ENCODE measurements around the gene TMED4. TPM values are rescaled to one million over a fixed set of nuclear protein-coding genes. Genes with fewer than 3 reads are reported as not detected.
"Not testable (repeated sequence)": the region's sequence is repeated elsewhere in the genome, so short reads cannot be mapped to it uniquely, and the experiment has no call there.

The TMED4 gene
- total and polyA plus RNA-seq, 5 donors: 63.2 to 75.2 (median 65.4) TPM

DNA sequence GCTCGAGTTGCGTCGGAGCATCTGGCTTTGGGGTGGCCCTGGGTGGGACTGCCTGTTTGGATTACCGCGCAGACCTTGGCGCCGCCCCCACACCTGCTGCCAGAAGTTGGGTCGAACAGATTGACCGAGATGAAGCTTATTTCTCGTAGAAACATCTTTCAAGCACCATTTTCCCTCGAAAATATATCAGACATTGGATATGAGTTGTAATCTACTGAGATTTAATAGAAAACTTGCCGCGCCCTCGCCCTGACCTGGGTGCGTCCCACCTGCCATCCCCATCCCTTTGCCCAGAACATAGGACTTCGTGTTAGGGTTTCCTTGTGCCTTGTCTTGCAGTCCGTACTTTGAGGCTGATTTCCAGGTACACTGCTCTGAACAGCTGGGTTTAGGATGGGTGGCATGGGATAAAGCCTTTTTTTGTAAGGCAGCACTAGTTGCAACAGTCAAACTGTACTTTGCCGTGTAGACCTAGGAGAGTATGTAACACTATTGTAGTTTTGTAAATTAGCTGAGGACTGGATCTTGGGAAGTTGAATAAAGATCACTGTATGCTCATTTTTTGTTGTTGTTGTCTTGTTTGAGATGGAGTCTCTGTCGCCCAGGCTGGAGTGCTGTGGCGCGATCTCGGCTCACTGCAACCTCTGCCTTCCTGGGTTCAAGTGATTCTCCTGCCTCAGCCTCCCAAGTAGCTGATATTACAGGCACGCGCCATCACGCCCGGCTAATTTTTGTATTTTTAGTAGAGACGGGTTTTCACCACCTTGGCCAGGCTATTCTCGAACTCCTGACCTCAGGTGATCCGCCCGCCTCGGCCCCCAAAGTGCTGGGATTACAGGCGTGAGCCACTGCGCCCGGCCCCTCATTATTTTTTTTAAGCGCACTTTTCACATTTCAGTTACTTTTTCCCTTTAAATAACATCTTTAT, 25.4 kb upstream of the TMED4 start:
- ATAC-seq: no peak
- intact Hi-C loops (cut with DNase I): no loop called here
- no peaks in the 10 kb centered on the region for H3K27me3 ChIP-seq (ENCODE audit: control insufficient read depth, insufficient read depth)

DNA sequence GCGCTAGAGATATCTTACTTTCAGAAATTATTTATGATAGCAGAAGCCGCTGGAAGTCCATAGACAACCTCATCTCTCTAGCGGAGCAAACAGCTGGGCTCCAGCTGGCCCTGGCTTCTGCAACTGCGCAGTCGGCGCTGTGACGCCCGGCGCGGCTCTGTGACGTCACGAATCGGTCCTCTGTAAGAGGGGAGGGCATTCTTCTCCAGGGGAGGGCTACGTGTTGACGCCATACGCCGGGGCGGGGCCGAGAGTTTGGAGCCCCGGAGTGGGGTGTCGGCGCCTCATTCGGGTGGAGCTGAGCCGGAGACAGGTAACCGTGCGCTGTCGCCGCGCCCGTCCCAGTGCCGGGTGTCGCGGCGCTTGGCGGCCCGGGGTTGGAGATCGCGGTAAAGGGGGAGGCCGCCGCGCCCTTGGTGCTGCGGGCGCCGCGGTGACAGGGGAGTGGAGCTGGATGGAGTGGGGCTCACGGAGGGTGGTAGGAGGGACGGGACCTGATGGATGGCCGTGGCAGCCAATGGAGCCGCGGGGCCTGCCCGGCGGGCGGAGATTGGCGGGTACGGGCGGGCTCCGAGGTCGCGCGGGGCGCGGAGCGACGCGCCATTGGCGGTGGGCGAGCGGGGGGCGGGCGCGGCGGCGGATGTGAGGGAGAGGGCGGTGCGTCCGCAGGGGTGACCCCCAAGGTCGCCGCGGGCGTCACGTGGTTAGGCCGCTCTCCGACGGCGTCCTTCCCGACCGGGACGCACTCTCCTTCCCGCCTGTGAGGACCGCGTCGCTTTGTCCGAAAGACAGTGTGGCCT, 24.5 kb upstream of the TMED4 start, which contains the start of gene OGDH:
OGDH (plus strand) TSS at position 287 of the 800 bp plus-strand sequence. CDS start 17,717 bp downstream, outside the sequence.
- H3K9me3 ChIP-seq (ENCODE audit: control insufficient read depth, low read length): no peaks in the 10 kb centered on the region
- peak; percentile 99 to 100 (median 100) for DNase-seq
- intact Hi-C loops (cut with DNase I): no loop called here
- H3K4me1 ChIP-seq (ENCODE audit: control insufficient read depth, insufficient read depth, low read length): no peaks in the 10 kb centered on the region
- ATAC-seq: peak; percentile 99
- peak within 1 kb of the TSS; percentile 96 for H3K27ac ChIP-seq (ENCODE audit: low read length)
- peak within 1 kb of the TSS; percentile 79 for H3K4me3 ChIP-seq (ENCODE audit: low read length)
- under 1% methylated on average over 93 of the region's 93 CpGs for WGBS
- H3K27me3 ChIP-seq (ENCODE audit: control insufficient read depth, insufficient read depth): no peaks in the 10 kb centered on the region

More for the DNA sequence above, 25.4 kb upstream of the TMED4 start:
- peak overlapping the region; percentile 79 for H3K4me3 ChIP-seq (ENCODE audit: low read length)
- no peak for DNase-seq
- H3K27ac ChIP-seq (ENCODE audit: low read length): peak overlapping the region; percentile 94
- 48% methylated on average over 35 of the region's 35 CpGs for WGBS
- no peaks in the 10 kb centered on the region for H3K4me1 ChIP-seq (ENCODE audit: control insufficient read depth, insufficient read depth, low read length)
- H3K9me3 ChIP-seq (ENCODE audit: control insufficient read depth, low read length): no peaks in the 10 kb centered on the region

DNA sequence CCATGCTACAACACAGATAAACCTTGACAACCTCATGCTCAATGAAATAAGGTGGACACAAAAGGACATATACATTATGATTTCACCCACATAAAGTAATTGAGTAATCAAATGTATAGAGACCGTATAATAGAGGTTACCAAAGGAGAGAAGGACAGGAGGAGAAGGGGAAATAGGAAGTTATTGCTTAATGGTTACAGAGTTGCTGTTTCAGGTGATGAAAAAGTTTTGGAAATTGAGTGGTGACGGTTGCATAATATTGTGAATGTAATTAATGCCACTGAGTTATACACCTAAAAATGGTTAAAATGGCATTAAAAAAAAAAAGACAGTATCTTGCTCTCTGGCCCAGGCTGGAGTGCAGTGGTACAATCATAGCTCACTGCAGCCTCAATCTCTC, 22.9 kb upstream of the TMED4 start:
- intact Hi-C loops (cut with DNase I): no loop called here
- DNase-seq (no peak), ATAC-seq (no peak)
- 84% methylated on average over 2 of the region's 2 CpGs for WGBS
- no peak overlapping the region for H3K4me3 ChIP-seq (ENCODE audit: low read length)
- no peak overlapping the region for H3K27ac ChIP-seq (ENCODE audit: low read length)
- no peaks in the 10 kb centered on the region for H3K4me1 ChIP-seq (ENCODE audit: control insufficient read depth, insufficient read depth, low read length)
- H3K9me3 ChIP-seq (ENCODE audit: control insufficient read depth, low read length): no peaks in the 10 kb centered on the region
- H3K27me3 ChIP-seq (ENCODE audit: control insufficient read depth, insufficient read depth): no peaks in the 10 kb centered on the region

DNA sequence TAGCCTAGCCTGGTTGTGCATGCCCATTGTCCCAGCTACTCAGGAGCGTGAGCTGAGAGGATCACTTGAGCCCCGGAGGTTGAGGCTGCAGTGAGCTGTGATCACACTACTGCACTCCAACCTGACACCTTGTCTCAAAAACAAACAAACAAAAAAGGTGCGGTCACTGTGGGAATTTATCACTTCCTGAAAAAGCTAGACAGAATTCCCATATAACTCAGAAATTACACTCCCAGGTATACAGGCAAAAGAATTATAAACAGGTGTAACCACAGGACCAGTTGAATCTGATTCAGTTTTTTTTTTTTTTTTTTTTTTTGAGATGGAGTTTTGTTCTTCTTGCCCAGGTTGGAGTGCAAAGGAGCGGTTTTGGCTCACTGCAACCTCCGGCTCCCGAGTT, 21.2 kb upstream of the TMED4 start:
- intact Hi-C loops (cut with DNase I): no loop called here

DNA sequence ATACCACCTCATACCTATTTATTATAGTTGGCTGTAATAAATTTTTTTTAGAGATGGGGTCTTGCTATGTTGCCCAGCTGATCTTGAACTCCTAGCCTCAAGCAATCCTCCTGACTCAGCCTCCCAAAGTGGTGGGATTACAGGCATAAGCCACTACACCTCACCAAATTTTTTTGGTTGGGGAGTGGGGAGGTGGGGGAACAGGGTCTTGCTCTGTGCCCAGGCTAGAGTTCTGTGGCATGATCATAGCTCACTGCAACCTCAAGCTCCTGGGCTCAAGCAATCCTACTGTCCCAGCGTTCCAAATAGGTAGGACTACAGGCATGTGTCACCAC, 20.5 kb upstream of the TMED4 start:
- Histone ChIP-seq H3K4me3 (ENCODE audit: low read length) (no peak overlapping the region), H3K9me3 (ENCODE audit: control insufficient read depth, low read length) (no peaks in the 10 kb centered on the region), H3K27me3 (ENCODE audit: control insufficient read depth, insufficient read depth) (no peaks in the 10 kb centered on the region), H3K4me1 (ENCODE audit: control insufficient read depth, insufficient read depth, low read length) (no peaks in the 10 kb centered on the region), H3K27ac (ENCODE audit: low read length) (no peak overlapping the region)
- no peak for ATAC-seq
- no peak for DNase-seq
- intact Hi-C loops (cut with DNase I): no loop called here
- WGBS: 74% methylated on average over 1 of the region's 1 CpG

More for the DNA sequence above, 21.2 kb upstream of the TMED4 start:
- ATAC-seq: no peak
- no peak for DNase-seq
- no peak overlapping the region for H3K27ac ChIP-seq (ENCODE audit: low read length)
- H3K9me3 ChIP-seq (ENCODE audit: control insufficient read depth, low read length): no peaks in the 10 kb centered on the region
- no peaks in the 10 kb centered on the region for H3K27me3 ChIP-seq (ENCODE audit: control insufficient read depth, insufficient read depth)
- H3K4me3 ChIP-seq (ENCODE audit: low read length): no peak overlapping the region
- no peaks in the 10 kb centered on the region for H3K4me1 ChIP-seq (ENCODE audit: control insufficient read depth, insufficient read depth, low read length)
- WGBS: 79% methylated on average over 6 of the region's 6 CpGs

DNA sequence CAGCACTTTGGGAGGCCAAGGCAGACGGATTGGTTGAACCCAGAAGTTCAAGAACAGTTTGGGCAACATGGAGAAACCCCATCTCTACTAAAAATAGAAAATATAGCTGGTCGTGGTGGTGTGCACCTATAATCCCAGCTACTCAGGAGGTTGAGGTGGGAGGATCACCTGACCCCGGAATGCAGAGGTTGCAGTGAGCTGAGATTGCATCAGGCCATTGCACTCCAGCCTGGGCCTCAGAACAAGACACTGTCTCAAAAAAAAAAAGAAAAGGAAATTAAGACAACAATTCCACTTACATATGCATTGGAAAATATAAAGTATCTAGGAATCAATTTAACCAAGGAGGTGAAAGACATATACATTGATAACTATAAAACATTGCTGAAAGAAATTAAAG, 17.2 kb upstream of the TMED4 start:
- Histone ChIP-seq H3K27ac (ENCODE audit: low read length) (no peak overlapping the region), H3K9me3 (ENCODE audit: control insufficient read depth, low read length) (no peaks in the 10 kb centered on the region), H3K4me1 (ENCODE audit: control insufficient read depth, insufficient read depth, low read length) (no peaks in the 10 kb centered on the region), H3K4me3 (ENCODE audit: low read length) (no peak overlapping the region), H3K27me3 (ENCODE audit: control insufficient read depth, insufficient read depth) (no peaks in the 10 kb centered on the region)
- DNase-seq (no peak), ATAC-seq (no peak)
- intact Hi-C loops (cut with DNase I): no loop called here
- WGBS: 60% methylated on average over 3 of the region's 3 CpGs

DNA sequence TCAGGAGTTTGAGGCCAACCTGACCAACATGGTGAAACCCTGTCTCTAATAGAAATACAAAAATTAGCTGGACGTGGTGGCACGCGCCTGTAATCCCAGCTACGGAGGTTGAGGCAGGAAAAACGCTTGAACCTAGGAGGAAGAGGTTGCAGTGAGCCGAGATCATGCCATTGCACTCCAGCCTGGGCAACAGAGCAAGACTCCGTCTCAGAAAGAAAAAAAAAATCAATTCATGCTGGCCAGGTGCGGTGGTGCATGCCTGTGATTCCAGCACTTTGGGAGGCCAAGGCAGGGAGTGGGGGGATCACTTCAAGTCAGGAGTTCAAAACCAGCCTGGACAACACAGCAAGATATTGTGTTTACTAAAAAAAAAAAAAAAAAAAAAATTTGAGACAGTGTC, 15.2 kb upstream of the TMED4 start:
- H3K4me3 ChIP-seq (ENCODE audit: low read length); H3K27me3 ChIP-seq (ENCODE audit: control insufficient read depth, insufficient read depth); H3K27ac ChIP-seq (ENCODE audit: low read length); DNase-seq; ATAC-seq; H3K4me1 ChIP-seq (ENCODE audit: control insufficient read depth, insufficient read depth, low read length); intact Hi-C loops (cut with DNase I); H3K9me3 ChIP-seq (ENCODE audit: control insufficient read depth, low read length): not testable (repeated sequence)
- WGBS: 89% methylated on average over 8 of the region's 8 CpGs

DNA sequence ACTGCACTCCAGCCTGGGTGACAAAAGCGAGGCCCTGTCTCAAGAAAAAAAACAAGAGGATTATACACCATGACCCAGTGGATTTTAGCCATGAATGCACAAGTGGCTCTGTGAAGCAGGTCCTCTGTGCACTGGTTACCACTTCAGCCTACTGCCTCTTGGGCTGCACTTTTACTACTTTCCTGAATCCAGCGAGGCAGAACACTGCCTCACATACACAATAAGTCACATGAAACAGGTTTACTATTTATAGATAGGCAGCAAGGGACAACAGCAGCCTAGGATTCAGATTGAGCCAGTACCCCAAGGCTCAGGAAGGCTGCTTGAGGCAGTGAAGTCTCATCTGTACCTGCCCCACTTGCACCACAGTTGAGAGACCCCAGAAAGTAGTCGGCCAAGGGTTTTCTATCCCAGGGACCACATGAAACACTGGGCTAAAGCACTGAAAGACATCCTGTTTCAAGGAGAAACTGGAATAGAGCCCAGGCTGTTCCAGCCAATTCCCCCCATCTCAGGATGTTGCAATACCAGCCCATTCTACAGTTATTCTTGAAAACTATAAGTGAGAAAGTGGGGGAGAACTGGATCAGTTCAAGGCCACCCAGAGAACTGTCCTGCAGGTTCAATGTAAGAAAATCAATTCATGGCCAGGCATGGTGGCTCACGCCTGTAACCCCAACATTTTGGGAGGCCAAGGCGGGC, 14.1 kb upstream of the TMED4 start:
- no peaks in the 10 kb centered on the region for H3K4me1 ChIP-seq (ENCODE audit: control insufficient read depth, insufficient read depth, low read length)
- ATAC-seq: peak; percentile 51 to 68
- DNase-seq: no peak
- no peaks in the 10 kb centered on the region for H3K27me3 ChIP-seq (ENCODE audit: control insufficient read depth, insufficient read depth)
- H3K4me3 ChIP-seq (ENCODE audit: low read length): no peak overlapping the region
- intact Hi-C loops (cut with DNase I): no loop called here
- 65% methylated on average over 5 of the region's 5 CpGs for WGBS
- peak overlapping the region; percentile 46 for H3K27ac ChIP-seq (ENCODE audit: low read length)
- H3K9me3 ChIP-seq (ENCODE audit: control insufficient read depth, low read length): no peaks in the 10 kb centered on the region

DNA sequence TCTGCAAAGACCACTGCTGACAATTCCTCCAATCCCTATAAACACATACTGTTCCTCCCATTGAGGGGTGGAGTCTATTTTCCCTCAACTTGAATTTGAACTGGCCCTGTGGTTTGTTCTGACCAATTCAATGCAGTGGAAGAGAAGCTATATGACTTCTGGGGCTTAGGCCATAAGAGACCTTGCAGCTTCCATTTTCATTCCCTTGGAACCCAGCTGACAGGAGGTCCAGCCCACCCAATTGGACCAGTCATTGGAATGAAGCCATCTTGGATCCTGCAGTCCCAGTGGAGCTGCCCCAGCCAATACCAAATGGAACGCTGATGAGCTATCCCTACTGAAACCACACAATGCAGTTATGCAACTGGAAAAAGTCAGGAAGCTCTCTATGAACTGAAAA, 8.9 kb upstream of the TMED4 start:
- no peak for ATAC-seq
- H3K27ac ChIP-seq (ENCODE audit: low read length): no peak overlapping the region
- intact Hi-C loops (cut with DNase I): no loop called here
- 77% methylated on average over 1 of the region's 1 CpG for WGBS
- H3K4me3 ChIP-seq (ENCODE audit: low read length): no peak overlapping the region
- no peaks in the 10 kb centered on the region for H3K9me3 ChIP-seq (ENCODE audit: control insufficient read depth, low read length)
- no peaks in the 10 kb centered on the region for H3K27me3 ChIP-seq (ENCODE audit: control insufficient read depth, insufficient read depth)
- peaks cover 2% of the 10 kb centered on the region for H3K4me1 ChIP-seq (ENCODE audit: control insufficient read depth, insufficient read depth, low read length)
- DNase-seq: no peak

DNA sequence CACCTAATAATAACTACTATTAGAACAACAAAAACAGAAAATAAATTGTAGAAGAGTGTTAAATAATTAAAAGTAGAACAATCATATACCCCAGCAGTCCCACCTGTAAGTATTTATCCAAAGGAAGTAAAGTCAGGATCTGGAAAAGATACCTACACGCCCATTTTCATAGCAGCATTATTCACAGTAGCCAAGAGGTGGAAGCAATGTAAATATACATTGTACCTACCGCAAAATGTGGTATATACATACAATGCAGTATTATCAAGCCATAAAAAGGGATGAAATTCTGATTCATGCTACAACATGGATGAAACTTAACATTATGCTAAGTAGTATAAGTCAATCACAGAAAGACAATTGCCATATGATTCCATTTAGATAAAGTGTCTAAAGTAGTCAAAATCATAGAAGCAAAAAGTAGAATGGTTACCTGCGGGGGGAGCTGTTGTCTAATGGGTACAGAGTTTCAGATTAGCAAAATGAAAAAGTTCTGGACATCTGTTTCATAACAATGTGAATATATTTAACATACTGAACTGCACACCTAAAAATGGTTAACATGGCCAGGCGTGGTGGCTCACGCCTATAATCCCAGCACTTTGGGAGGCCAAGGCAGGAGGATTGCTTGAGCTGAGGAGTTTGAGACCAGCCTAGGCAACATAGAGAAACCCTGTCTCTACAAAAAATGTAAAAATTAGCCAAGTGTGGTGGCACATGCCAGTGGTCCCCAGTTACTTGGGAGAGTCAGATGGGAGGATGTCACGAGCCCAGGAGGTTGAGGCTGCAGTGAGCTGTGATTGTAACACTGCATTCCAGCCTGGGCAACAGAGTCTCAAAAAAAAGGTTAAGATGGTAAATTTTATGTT, 6.0 kb upstream of the TMED4 start:
- Histone ChIP-seq H3K9me3 (ENCODE audit: control insufficient read depth, low read length) (no peaks in the 10 kb centered on the region), H3K4me3 (ENCODE audit: low read length) (no peak overlapping the region), H3K4me1 (ENCODE audit: control insufficient read depth, insufficient read depth, low read length) (peaks cover 2% of the 10 kb centered on the region), H3K27me3 (ENCODE audit: control insufficient read depth, insufficient read depth) (no peaks in the 10 kb centered on the region), H3K27ac (ENCODE audit: low read length) (no peak overlapping the region)
- 26% methylated on average over 6 of the region's 6 CpGs for WGBS
- ATAC-seq: peak in 1 of 2 donors; percentile 66
- no peak for DNase-seq
- intact Hi-C loops (cut with DNase I): loop anchor here (5.0 to 10.0 kb wide), 6 partner anchors 167 to 337 kb away; partner anchors contain the start of gene H2AZ2 (in 4 of the 4)

Data from right cardiac atrium (tissue), 5 donors.